SHP77 treated with DMSO at 0.1 percent for 48 hours (cell line): Measurements from ENCODE around the gene SPTAN1.
"Not testable (repeated sequence)": the region's sequence is repeated elsewhere in the genome, so short reads cannot be mapped to it uniquely, and the experiment has no call there.

Experiments used
- DNase-seq: peaks from one replicate; lab custom pipeline; 2025; lab: John Stamatoyannopoulos, UW

The SPTAN1 gene

GRCh38 chr9:128552153-128552743 lies at the start of gene SPTAN1:
TSS of gene SPTAN1 (plus strand) at chr9:128552587. CDS start at chr9:128566741, 14,154 bp downstream.
- peak; percentile 69 for DNase-seq

- not testable (repeated sequence) for DNase-seq
These were observed 49.0 kb upstream of the SPTAN1 start for GRCh38 chr9:128503415-128503825.

- peak; percentile 36 for DNase-seq
These were observed 48.5 kb upstream of the SPTAN1 start for GRCh38 chr9:128503870-128504269.

- peak; percentile 68 for DNase-seq
These were observed 47.6 kb upstream of the SPTAN1 start, which contains the start of gene GLE1 for GRCh38 chr9:128504485-128505413. TSS of gene GLE1 (plus strand) at chr9:128504719. CDS start at chr9:128504806, 87 bp downstream.

- DNase-seq, result no peak
These were observed 47.0 kb upstream of the SPTAN1 start for GRCh38 chr9:128505414-128505765.

- not testable (repeated sequence) for DNase-seq
These were observed 46.5 kb upstream of the SPTAN1 start for GRCh38 chr9:128505906-128506305.

- DNase-seq, result no peak
These were observed 39.6 kb upstream of the SPTAN1 start for GRCh38 chr9:128512820-128513219.

- DNase-seq, result no peak
These were observed 30.4 kb upstream of the SPTAN1 start for GRCh38 chr9:128521956-128522355.

- DNase-seq, result peak; percentile 63
These were observed 29.0 kb upstream of the SPTAN1 start for GRCh38 chr9:128523199-128523925.

- no peak for DNase-seq
These were observed 25.7 kb upstream of the SPTAN1 start for GRCh38 chr9:128526720-128527119.

GRCh38 chr9:128528445-128529160 lies 23.8 kb upstream of the SPTAN1 start:
- DNase-seq, result no peak

- no peak for DNase-seq
These were observed 23.2 kb upstream of the SPTAN1 start for GRCh38 chr9:128529191-128529590.

- DNase-seq, result no peak
These were observed 19.8 kb upstream of the SPTAN1 start for GRCh38 chr9:128532581-128532980.

GRCh38 chr9:128540634-128541360 lies 11.6 kb upstream of the SPTAN1 start:
- DNase-seq, result no peak

- no peak for DNase-seq
These were observed 5.9 kb upstream of the SPTAN1 start for GRCh38 chr9:128546504-128546903.

- no peak for DNase-seq
These were observed 3.5 kb upstream of the SPTAN1 start for GRCh38 chr9:128548876-128549275.

- no peak for DNase-seq
These were observed 2.2 kb upstream of the SPTAN1 start for GRCh38 chr9:128550226-128550625.

- DNase-seq, result no peak
These were observed 1.4 kb upstream of the SPTAN1 start for GRCh38 chr9:128550770-128551656.

- no peak for DNase-seq
These were observed 682 bp upstream of the SPTAN1 start for GRCh38 chr9:128551657-128552152.
